ENCODE data around the gene MARCKSL1. TPM values are rescaled to one million over a fixed set of nuclear protein-coding genes. Genes with fewer than 3 reads are reported as not detected.

The MARCKSL1 gene
- total and polyA plus RNA-seq, 2 of the 13 experiments (the other 11 are each of a cell fraction or from before 2014, with no cell fraction given): 81.9 to 155 TPM

DNA sequence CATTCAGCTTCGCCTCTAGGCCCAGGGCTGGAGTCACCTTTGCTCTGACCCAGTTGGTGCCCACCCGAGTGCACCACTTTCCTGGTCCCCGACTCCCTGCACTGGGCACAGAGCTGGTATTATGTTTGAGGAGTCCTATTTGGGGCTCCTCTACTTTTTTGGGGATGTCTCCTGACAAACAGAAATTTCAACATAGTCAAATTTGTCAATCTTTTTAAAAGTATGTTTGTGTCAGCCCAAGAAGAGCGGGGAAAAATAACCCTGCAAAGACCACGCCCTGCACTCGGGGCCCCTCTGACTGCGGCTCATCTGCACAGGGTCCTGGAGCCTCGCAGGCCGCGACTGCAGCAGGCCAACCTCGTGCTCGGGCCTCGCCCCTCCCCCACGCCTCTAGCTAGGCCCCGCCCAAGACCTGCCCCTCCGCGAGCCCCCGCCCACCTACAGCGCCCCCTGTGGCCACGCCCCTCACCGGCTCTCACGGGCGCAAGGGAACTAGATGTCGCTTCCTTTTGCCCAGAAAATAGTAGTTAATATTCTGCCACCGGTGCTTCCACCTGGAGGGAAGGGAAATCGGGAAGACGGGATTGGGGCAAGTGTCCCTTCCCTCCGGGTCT, 14.9 kb upstream of the MARCKSL1 start (continued):
- TF ChIP-seq PCBP2 (optimal IDR thresholded peaks at IDR 0.05; ENCODE audit: low read depth, low read length, poor library complexity, severe bottlenecking): no peak
- 0 out of 2 replicates have a peak, but pooled peaks have one; percentile 36 for TF ChIP-seq ZNF441 (CRISPR knock-in tag; IDR thresholded peaks at IDR 0.05; ENCODE audit: borderline replicate concordance)
- TF ChIP-seq ZNF124 (CRISPR knock-in tag; IDR thresholded peaks at IDR 0.05): no peak
- no peak for TF ChIP-seq ZNF737 (CRISPR knock-in tag; IDR thresholded peaks at IDR 0.05; ENCODE audit: borderline replicate concordance)
- TF ChIP-seq SRY (CRISPR knock-in tag; IDR thresholded peaks at IDR 0.05): no peak
- no peak for TF ChIP-seq ATM (IDR thresholded peaks at IDR 0.05; ENCODE audit: borderline replicate concordance)
- TF ChIP-seq HNF4A (CRISPR knock-in tag; IDR thresholded peaks at IDR 0.05): no peak
- no peak for TF ChIP-seq MYNN (CRISPR knock-in tag; IDR thresholded peaks at IDR 0.05; ENCODE audit: low read depth)
- no peak for TF ChIP-seq TAF1 (CRISPR knock-in tag; IDR thresholded peaks at IDR 0.05)
- no peak for TF ChIP-seq IKZF1 (IDR thresholded peaks at IDR 0.05)
- peak; percentile 51; the same call in 1 of the 2 replicates for TF ChIP-seq ZKSCAN8 (CRISPR knock-in tag; IDR thresholded peaks at IDR 0.05; ENCODE audit: borderline replicate concordance)
- no peak for TF ChIP-seq DR1 (CRISPR knock-in tag; IDR thresholded peaks at IDR 0.05)
- TF ChIP-seq, protein P1, sequence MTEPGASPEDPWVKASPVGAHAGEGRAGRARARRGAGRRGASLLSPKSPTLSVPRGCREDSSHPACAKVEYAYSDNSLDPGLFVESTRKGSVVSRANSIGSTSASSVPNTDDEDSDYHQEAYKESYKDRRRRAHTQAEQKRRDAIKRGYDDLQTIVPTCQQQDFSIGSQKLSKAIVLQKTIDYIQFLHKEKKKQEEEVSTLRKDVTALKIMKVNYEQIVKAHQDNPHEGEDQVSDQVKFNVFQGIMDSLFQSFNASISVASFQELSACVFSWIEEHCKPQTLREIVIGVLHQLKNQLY (CRISPR knock-in tag; IDR thresholded peaks at IDR 0.05): 0 out of 2 replicates have a peak, but pooled peaks have one; percentile 56
- TF ChIP-seq, protein P2, sequence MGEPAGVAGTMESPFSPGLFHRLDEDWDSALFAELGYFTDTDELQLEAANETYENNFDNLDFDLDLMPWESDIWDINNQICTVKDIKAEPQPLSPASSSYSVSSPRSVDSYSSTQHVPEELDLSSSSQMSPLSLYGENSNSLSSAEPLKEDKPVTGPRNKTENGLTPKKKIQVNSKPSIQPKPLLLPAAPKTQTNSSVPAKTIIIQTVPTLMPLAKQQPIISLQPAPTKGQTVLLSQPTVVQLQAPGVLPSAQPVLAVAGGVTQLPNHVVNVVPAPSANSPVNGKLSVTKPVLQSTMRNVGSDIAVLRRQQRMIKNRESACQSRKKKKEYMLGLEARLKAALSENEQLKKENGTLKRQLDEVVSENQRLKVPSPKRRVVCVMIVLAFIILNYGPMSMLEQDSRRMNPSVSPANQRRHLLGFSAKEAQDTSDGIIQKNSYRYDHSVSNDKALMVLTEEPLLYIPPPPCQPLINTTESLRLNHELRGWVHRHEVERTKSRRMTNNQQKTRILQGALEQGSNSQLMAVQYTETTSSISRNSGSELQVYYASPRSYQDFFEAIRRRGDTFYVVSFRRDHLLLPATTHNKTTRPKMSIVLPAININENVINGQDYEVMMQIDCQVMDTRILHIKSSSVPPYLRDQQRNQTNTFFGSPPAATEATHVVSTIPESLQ (CRISPR knock-in tag; conservative IDR thresholded peaks at IDR 0.05): no peak
- TF ChIP-seq, protein P3, sequence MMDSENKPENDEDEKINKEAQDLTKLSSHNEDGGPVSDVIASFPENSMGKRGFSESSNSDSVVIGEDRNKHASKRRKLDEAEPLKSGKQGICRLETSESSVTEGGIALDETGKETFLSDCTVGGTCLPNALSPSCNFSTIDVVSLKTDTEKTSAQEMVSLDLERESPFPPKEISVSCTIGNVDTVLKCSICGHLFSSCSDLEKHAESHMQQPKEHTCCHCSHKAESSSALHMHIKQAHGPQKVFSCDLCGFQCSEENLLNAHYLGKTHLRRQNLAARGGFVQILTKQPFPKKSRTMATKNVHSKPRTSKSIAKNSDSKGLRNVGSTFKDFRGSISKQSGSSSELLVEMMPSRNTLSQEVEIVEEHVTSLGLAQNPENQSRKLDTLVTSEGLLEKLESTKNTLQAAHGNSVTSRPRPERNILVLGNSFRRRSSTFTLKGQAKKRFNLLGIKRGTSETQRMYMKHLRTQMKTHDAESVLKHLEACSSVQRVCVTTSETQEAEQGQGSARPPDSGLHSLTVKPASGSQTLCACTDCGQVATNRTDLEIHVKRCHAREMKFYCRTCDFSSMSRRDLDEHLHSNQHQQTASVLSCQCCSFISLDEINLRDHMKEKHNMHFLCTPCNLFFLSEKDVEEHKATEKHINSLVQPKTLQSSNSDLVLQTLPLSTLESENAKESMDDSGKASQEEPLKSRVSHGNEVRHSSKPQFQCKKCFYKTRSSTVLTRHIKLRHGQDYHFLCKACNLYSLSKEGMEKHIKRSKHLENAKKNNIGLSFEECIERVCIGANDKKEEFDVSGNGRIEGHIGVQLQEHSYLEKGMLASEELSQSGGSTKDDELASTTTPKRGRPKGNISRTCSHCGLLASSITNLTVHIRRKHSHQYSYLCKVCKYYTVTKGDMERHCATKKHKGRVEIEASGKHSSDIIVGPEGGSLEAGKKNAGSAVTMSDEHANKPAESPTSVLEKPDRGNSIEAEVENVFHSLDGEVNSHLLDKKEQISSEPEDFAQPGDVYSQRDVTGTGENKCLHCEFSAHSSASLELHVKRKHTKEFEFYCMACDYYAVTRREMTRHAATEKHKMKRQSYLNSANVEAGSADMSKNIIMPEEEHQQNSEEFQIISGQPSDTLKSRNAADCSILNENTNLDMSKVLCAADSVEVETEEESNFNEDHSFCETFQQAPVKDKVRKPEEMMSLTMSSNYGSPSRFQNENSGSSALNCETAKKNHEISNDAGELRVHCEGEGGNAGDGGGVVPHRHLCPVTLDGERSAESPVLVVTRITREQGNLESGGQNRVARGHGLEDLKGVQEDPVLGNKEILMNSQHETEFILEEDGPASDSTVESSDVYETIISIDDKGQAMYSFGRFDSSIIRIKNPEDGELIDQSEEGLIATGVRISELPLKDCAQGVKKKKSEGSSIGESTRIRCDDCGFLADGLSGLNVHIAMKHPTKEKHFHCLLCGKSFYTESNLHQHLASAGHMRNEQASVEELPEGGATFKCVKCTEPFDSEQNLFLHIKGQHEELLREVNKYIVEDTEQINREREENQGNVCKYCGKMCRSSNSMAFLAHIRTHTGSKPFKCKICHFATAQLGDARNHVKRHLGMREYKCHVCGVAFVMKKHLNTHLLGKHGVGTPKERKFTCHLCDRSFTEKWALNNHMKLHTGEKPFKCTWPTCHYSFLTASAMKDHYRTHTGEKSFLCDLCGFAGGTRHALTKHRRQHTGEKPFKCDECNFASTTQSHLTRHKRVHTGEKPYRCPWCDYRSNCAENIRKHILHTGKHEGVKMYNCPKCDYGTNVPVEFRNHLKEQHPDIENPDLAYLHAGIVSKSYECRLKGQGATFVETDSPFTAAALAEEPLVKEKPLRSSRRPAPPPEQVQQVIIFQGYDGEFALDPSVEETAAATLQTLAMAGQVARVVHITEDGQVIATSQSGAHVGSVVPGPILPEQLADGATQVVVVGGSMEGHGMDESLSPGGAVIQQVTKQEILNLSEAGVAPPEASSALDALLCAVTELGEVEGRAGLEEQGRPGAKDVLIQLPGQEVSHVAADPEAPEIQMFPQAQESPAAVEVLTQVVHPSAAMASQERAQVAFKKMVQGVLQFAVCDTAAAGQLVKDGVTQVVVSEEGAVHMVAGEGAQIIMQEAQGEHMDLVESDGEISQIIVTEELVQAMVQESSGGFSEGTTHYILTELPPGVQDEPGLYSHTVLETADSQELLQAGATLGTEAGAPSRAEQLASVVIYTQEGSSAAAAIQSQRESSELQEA (CRISPR knock-in tag; IDR thresholded peaks at IDR 0.05; ENCODE audit: not compliant biosample characterization): no peak
- no peak for TF ChIP-seq HNRNPK (IDR thresholded peaks at IDR 0.05; ENCODE audit: low read depth, low read length, poor library complexity, severe bottlenecking)
- TF ChIP-seq, protein P4, sequence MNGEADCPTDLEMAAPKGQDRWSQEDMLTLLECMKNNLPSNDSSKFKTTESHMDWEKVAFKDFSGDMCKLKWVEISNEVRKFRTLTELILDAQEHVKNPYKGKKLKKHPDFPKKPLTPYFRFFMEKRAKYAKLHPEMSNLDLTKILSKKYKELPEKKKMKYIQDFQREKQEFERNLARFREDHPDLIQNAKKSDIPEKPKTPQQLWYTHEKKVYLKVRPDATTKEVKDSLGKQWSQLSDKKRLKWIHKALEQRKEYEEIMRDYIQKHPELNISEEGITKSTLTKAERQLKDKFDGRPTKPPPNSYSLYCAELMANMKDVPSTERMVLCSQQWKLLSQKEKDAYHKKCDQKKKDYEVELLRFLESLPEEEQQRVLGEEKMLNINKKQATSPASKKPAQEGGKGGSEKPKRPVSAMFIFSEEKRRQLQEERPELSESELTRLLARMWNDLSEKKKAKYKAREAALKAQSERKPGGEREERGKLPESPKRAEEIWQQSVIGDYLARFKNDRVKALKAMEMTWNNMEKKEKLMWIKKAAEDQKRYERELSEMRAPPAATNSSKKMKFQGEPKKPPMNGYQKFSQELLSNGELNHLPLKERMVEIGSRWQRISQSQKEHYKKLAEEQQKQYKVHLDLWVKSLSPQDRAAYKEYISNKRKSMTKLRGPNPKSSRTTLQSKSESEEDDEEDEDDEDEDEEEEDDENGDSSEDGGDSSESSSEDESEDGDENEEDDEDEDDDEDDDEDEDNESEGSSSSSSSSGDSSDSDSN (CRISPR knock-in tag; IDR thresholded peaks at IDR 0.05): no peak

Data from HepG2 (cell line).